ENCODE results near the gene CYB5RL.

DNA sequence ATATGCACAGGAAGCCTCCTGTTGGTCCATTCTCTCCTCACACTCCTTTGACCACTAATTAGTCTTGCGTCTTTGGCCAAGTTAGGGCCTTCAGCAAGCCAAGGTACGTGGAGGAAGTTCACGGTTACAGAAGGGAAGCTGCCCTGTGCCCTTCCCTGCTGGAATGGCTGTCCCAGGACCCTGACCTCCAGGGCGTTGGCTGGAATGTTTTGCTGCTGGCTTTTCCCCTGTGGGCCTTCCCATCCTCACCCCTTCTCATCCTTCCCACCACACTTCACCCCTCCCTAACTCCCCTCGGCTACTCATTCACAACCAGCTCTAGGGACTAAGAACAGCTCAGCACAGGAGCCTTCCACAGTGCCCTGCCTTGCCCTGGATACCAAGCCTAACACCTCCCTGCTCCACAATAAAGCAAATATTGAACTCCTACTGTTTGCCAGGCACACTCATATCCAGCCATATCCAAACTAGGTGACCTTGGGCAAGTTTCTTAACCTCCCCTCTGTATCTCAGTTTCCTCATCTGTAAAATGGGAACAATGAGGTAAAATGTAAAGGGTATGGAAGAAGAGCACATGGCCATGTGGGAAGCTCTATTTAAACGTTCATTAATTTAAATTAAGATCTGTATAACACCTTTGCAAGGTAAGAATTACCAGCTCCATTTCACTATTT, 38.2 kb downstream of the CYB5RL start:
- TF ChIP-seq CTCF (IDR thresholded peaks at IDR 0.05): no peak
- no peak for TF ChIP-seq POLR2A (IDR thresholded peaks at IDR 0.05)
